SK-N-MC (cell line): ENCODE data around the gene FAM237B.

Experiments used
- EZH2 ChIP-seq: fragments of 200-600 bp; sonication (generic); IDR thresholded peaks from one replicate; pipeline ENCODE4 v1.6.1; 2017; ENCODE audit warnings: antibody characterized with exemption
- POLR2AphosphoS5 ChIP-seq: IDR thresholded peaks from 2 replicates; pipeline ENCODE4 v1.6.1; 2012; ENCODE audit warnings: mild to moderate bottlenecking, low read depth, low read length, borderline replicate concordance

- TF ChIP-seq EZH2, result no peak
- TF ChIP-seq POLR2AphosphoS5, result no peak
These were observed 44.9 kb downstream of the FAM237B start for GRCh38 chr7:90276033-90276728.
